SK-N-SH (cell line): ENCODE data around the gene GYPC. TPM values are rescaled to one million over a fixed set of nuclear protein-coding genes. Genes with fewer than 3 reads are reported as not detected.

ENCODE experiments used
- CTCF ChIA-PET: fragments of 300-600, 350-600 bp; formaldehyde crosslinking; extraction: SDS; loops from one replicate; lab custom pipeline; 2021; lab: Yijun Ruan, JAX
- POLR2A ChIA-PET: fragments of 350-600 bp; sonication (Branson Sonifier 250); formaldehyde crosslinking; extraction: SDS; loops from one replicate; lab custom pipeline; 2020; ENCODE audit warnings: antibody characterized with exemption, inconsistent platforms; lab: Yijun Ruan, JAX
- DNase-seq: peaks from one replicate; pipeline ENCODE4 v3.0.0; 2012
- H2AFZ ChIP-seq: fragments of 200-600 bp; sonication (generic); 2 replicates; pipeline ENCODE4 v1.8.1; 2016; ENCODE audit warnings: antibody characterized with exemption, mild to moderate bottlenecking, low read depth
- H3F3A ChIP-seq: fragments of 200-600 bp; sonication (generic); replicated peaks from 2 replicates; pipeline ENCODE3; 2016; ENCODE audit warnings: antibody characterized with exemption, mild to moderate bottlenecking; ENCODE audit not compliant: insufficient read depth
- H3K27ac ChIP-seq, 2 experiments: fragments of 200-500 bp in 1 of 2; fragments of 200-600 bp in 1 of 2; sonication (Bioruptor generic) in 1 of 2; sonication (generic), shearing (Covaris generic) in 1 of 2; 2 replicates each; pipeline versions ENCODE4 v1.5.1 to v1.6.1; 2014 to 2016; ENCODE audit warnings: low read depth in 2 of 2, inconsistent platforms in 1 of 2, low read length in 1 of 2, mild to moderate bottlenecking in 1 of 2, mixed read lengths in 1 of 2
- H3K27me3 ChIP-seq: fragments of 200-600 bp; sonication (generic), shearing (Covaris generic); 2 replicates; pipeline ENCODE4 v1.6.1; 2016; ENCODE audit warnings: mixed run types; ENCODE audit not compliant: insufficient read depth
- H3K36me3 ChIP-seq, 2 experiments: fragments of 200-500 bp in 1 of 2; fragments of 200-600 bp in 1 of 2; sonication (Bioruptor generic) in 1 of 2; sonication (generic) in 1 of 2; replicated peaks in 1 of 2; 2 replicates each; pipeline versions ENCODE3 to v1.5.1; 2014 to 2016; ENCODE audit warnings: low read length in 1 of 2, mild to moderate bottlenecking in 1 of 2; ENCODE audit not compliant: insufficient read depth in 2 of 2, control insufficient read depth in 1 of 2
- H3K4me1 ChIP-seq, 2 experiments: fragments of 200-500 bp in 1 of 2; fragments of 200-600 bp in 1 of 2; sonication (Bioruptor generic) in 1 of 2; sonication (generic), shearing (Covaris generic) in 1 of 2; 2 replicates each; pipeline versions ENCODE4 v1.5.1 to v1.6.1; 2014 to 2016; ENCODE audit warnings: low read depth in 1 of 2, low read length in 1 of 2, mixed run types in 1 of 2; ENCODE audit not compliant: insufficient read depth in 2 of 2, control insufficient read depth in 1 of 2
- H3K4me2 ChIP-seq: fragments of 200-600 bp; sonication (generic), shearing (Covaris generic); 2 replicates; pipeline ENCODE4 v1.6.1; 2017; ENCODE audit warnings: mixed run types
- H3K4me3 ChIP-seq, 2 experiments: fragments of 200-500 bp in 1 of 2; fragments of 200-600 bp in 1 of 2; sonication (Bioruptor generic) in 1 of 2; sonication (generic), shearing (Covaris generic) in 1 of 2; 2 replicates each; pipeline versions ENCODE4 v1.5.1 to v1.8.1; 2014 to 2016; ENCODE audit warnings: low read depth in 2 of 2, inconsistent platforms in 1 of 2, low read length in 1 of 2, mild to moderate bottlenecking in 1 of 2, mixed read lengths in 1 of 2, moderate library complexity in 1 of 2
- H3K79me2 ChIP-seq: fragments of 200-600 bp; sonication (generic); 2 replicates; pipeline ENCODE4 v1.8.1; 2017; ENCODE audit warnings: mild to moderate bottlenecking; ENCODE audit not compliant: insufficient read depth
- H3K9ac ChIP-seq: fragments of 200-600 bp; sonication (generic); 2 replicates; pipeline ENCODE4 v1.6.1; 2017; ENCODE audit warnings: mixed run types
- H3K9me2 ChIP-seq: fragments of 200-600 bp; sonication (generic); 2 replicates; pipeline ENCODE4 v1.6.1; 2017; ENCODE audit warnings: mixed run types
- H3K9me3 ChIP-seq: fragments of 200-600 bp; sonication (generic); 2 replicates; pipeline ENCODE4 v1.6.1; 2017; ENCODE audit warnings: mixed run types, mild to moderate bottlenecking, moderate library complexity
- H4K20me1 ChIP-seq: fragments of 200-600 bp; sonication (generic); 2 replicates; pipeline ENCODE4 v1.6.1; 2017; ENCODE audit warnings: mild to moderate bottlenecking, mixed run types; ENCODE audit not compliant: insufficient read depth
- CHD2 ChIP-seq: fragments of 150-350 bp; IDR thresholded peaks from 2 replicates; pipeline ENCODE4 v1.6.1; 2018; ENCODE audit warnings: low read length; ENCODE audit not compliant: partially characterized antibody
- EP300 ChIP-seq, 2 experiments: IDR thresholded peaks; 2 replicates each; pipeline versions ENCODE4 v1.4.0 to v1.6.1; 2012; ENCODE audit warnings: borderline replicate concordance in 1 of 2, low read depth in 1 of 2, low read length in 1 of 2
- EZH2phosphoT487 ChIP-seq: fragments of 200-600 bp; sonication (generic); IDR thresholded peaks from 2 replicates; pipeline ENCODE4 v1.6.1; 2017; ENCODE audit warnings: low read depth, mixed run types, mild to moderate bottlenecking, antibody characterized with exemption, moderate library complexity, borderline replicate concordance
- FOXJ3 ChIP-seq: sonication (generic); formaldehyde crosslinking; IDR thresholded peaks from 2 replicates; pipeline ENCODE4 v1.5.1; 2020; ENCODE audit warnings: mild to moderate bottlenecking, missing genetic modification reagents
- GABPA ChIP-seq: IDR thresholded peaks from 2 replicates; pipeline ENCODE4 v1.4.0; 2012; ENCODE audit warnings: low read depth, mild to moderate bottlenecking
- MAX ChIP-seq: IDR thresholded peaks from 2 replicates; pipeline ENCODE4 v1.4.0; 2012; ENCODE audit warnings: low read depth
- MEF2A ChIP-seq: IDR thresholded peaks from 2 replicates; pipeline ENCODE4 v1.4.0; 2012; ENCODE audit warnings: low read depth, borderline replicate concordance
- NFIC ChIP-seq: IDR thresholded peaks from 2 replicates; pipeline ENCODE4 v1.4.0; 2012; ENCODE audit warnings: borderline replicate concordance
- NRF1 ChIP-seq: IDR thresholded peaks from 2 replicates; pipeline ENCODE4 v1.6.1; 2012; ENCODE audit warnings: low read depth, mild to moderate bottlenecking, low read length
- PBX3 ChIP-seq: IDR thresholded peaks from 2 replicates; pipeline ENCODE4; 2012
- POLR2AphosphoS5 ChIP-seq: IDR thresholded peaks from 2 replicates; pipeline ENCODE4 v1.6.1; 2012; ENCODE audit warnings: low read depth, low read length
- RFX5 ChIP-seq: IDR thresholded peaks from 2 replicates; pipeline ENCODE4 v1.6.1; 2012; ENCODE audit warnings: mild to moderate bottlenecking, improper control_type of control experiment, low read length
- RXRA ChIP-seq: IDR thresholded peaks from 2 replicates; pipeline ENCODE4 v1.4.0; 2012; ENCODE audit warnings: low read depth, mild to moderate bottlenecking, borderline replicate concordance
- SIN3A ChIP-seq: IDR thresholded peaks from 2 replicates; pipeline ENCODE4 v1.6.1; 2012; ENCODE audit warnings: low read depth, mild to moderate bottlenecking, low read length, moderate library complexity, borderline replicate concordance
- SMC3 ChIP-seq: IDR thresholded peaks from 2 replicates; pipeline ENCODE4 v1.6.1; 2012; ENCODE audit warnings: low read depth, low read length, improper control_type of control experiment
- TAF1 ChIP-seq: IDR thresholded peaks from 2 replicates; pipeline ENCODE4 v1.6.1; 2012; ENCODE audit warnings: low read depth, mild to moderate bottlenecking, low read length, moderate library complexity, borderline replicate concordance
- TEAD4 ChIP-seq: IDR thresholded peaks from 2 replicates; pipeline ENCODE4 v1.4.0; 2012; ENCODE audit warnings: mild to moderate bottlenecking, borderline replicate concordance; ENCODE audit not compliant: insufficient read depth
- USF1 ChIP-seq: IDR thresholded peaks from 2 replicates; pipeline ENCODE4 v1.4.0; 2012; ENCODE audit warnings: low read depth, borderline replicate concordance
- USF2 ChIP-seq: fragments of 150-350 bp; IDR thresholded peaks from 2 replicates; pipeline ENCODE4 v1.6.1; 2017; ENCODE audit warnings: antibody characterized with exemption, low read length, low read depth, borderline replicate concordance
- WGBS: methylation state at CpG from one replicate; pipeline ENCODE4 v1.1.6; 2017; ENCODE audit warnings: low lambda C conversion rate; 5-methylcytosine and 5-hydroxymethylcytosine counted together
- polyA plus RNA-seq, 3 experiments: library from polyadenylated mRNA; depleted of rRNA; stranded (reverse); fragments of >200 nt; gene quantifications; 2 replicates each; pipeline ENCODE4 v1.2.3, GENCODE V29; 2012

The GYPC gene
- not detected in 2 replicates for polyA plus RNA-seq (2012; rRNA removed)
- polyA plus RNA-seq (2012; cell fraction: cytosol; rRNA removed): not detected in 2 replicates
- polyA plus RNA-seq (2012; cell fraction: nucleus; rRNA removed): not detected in 2 replicates

- TF ChIP-seq FOXJ3 (CRISPR knock-in tag) (no peak), NFIC (no peak), GABPA (no peak), USF1 (no peak), EZH2phosphoT487 (no peak), USF2 (no peak), RXRA (no peak), MEF2A (no peak), SIN3A (no peak), PBX3 (no peak), POLR2AphosphoS5 (no peak)
- H3K9me2 ChIP-seq: no peaks in the 10 kb centered on the region
- no peak for DNase-seq
- CTCF ChIA-PET: no interaction called here
- no peak within 1 kb of the TSS for H3K27ac ChIP-seq
- H2AFZ ChIP-seq: no peak within 1 kb of the TSS
- H3F3A ChIP-seq: no peaks in the 10 kb centered on the region
- no peak within 1 kb of the TSS for H3K9ac ChIP-seq
- POLR2A ChIA-PET: no interaction called here
- no peak within 1 kb of the TSS for H3K4me2 ChIP-seq
- no peaks in the 10 kb centered on the region for H3K27me3 ChIP-seq
- H3K4me1 ChIP-seq: no peaks in the 10 kb centered on the region; a peak in 1 of 4 replicates
- WGBS: 50% methylated on average over 15 of the region's 51 CpGs
- H3K4me3 ChIP-seq: no peak within 1 kb of the TSS
- no peaks in the 10 kb centered on the region for H3K36me3 ChIP-seq
- no peaks in the 10 kb centered on the region for H3K9me3 ChIP-seq
- H3K79me2 ChIP-seq: no peaks in the 10 kb centered on the region
- no peaks in the 10 kb centered on the region for H4K20me1 ChIP-seq
Observed at GRCh38 chr2:126655500-126656430, at the start of gene GYPC. Gene GYPC, plus strand, starts transcription at chr2:126656158. Its CDS starts 106 bp downstream, at chr2:126656264.

GRCh38 chr2:126614524-126615227 lies 41.3 kb upstream of the GYPC start:
- H3K9me3 ChIP-seq: no peaks in the 10 kb centered on the region
- H3K27me3 ChIP-seq: no peaks in the 10 kb centered on the region
- no peaks in the 10 kb centered on the region for H3K9me2 ChIP-seq
- no peak overlapping the region for H3K4me2 ChIP-seq
- no peak overlapping the region for H3K27ac ChIP-seq
- no peaks in the 10 kb centered on the region for H3F3A ChIP-seq
- H4K20me1 ChIP-seq: no peaks in the 10 kb centered on the region
- ChIA-PET POLR2A (no interaction called here), CTCF (no interaction called here)
- no peaks in the 10 kb centered on the region for H3K79me2 ChIP-seq
- no peak overlapping the region for H2AFZ ChIP-seq
- no peaks in the 10 kb centered on the region for H3K36me3 ChIP-seq
- H3K9ac ChIP-seq: no peak overlapping the region
- no peak overlapping the region for H3K4me3 ChIP-seq
- DNase-seq: no peak
- no peaks in the 10 kb centered on the region for H3K4me1 ChIP-seq
- 0% methylated on average over 1 of the region's 1 CpG for WGBS
- no peak for TF ChIP-seq CHD2
- TF ChIP-seq NRF1: no peak
- TF ChIP-seq EP300 (IDR thresholded peaks at IDR 0.05; ENCODE audit: borderline replicate concordance in 1 of 2, low read depth in 1 of 2, low read length in 1 of 2): no peak
- no peak for TF ChIP-seq TAF1
- TF ChIP-seq MAX: no peak
- TF ChIP-seq FOXJ3 (CRISPR knock-in tag): no peak
- TF ChIP-seq RFX5: no peak
- TF ChIP-seq SIN3A: no peak
- no peak for TF ChIP-seq TEAD4
- no peak for TF ChIP-seq USF2
- no peak for TF ChIP-seq SMC3
